ENCODE measurements around the gene MACROH2A1.

- TF ChIP-seq EZH2phosphoT487 (IDR thresholded peaks at IDR 0.05; ENCODE audit: borderline replicate concordance, low read length): no peak
- TF ChIP-seq, protein P1, sequence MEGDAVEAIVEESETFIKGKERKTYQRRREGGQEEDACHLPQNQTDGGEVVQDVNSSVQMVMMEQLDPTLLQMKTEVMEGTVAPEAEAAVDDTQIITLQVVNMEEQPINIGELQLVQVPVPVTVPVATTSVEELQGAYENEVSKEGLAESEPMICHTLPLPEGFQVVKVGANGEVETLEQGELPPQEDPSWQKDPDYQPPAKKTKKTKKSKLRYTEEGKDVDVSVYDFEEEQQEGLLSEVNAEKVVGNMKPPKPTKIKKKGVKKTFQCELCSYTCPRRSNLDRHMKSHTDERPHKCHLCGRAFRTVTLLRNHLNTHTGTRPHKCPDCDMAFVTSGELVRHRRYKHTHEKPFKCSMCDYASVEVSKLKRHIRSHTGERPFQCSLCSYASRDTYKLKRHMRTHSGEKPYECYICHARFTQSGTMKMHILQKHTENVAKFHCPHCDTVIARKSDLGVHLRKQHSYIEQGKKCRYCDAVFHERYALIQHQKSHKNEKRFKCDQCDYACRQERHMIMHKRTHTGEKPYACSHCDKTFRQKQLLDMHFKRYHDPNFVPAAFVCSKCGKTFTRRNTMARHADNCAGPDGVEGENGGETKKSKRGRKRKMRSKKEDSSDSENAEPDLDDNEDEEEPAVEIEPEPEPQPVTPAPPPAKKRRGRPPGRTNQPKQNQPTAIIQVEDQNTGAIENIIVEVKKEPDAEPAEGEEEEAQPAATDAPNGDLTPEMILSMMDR (IDR thresholded peaks at IDR 0.05; ENCODE audit: low read depth, low read length, poor library complexity, severe bottlenecking): no peak
These were observed 45.3 kb upstream of the MACROH2A1 start for GRCh38 chr5:135444360-135444759.
